WTC11 (cell line): ENCODE results near the gene DDX39A. TPM values are rescaled to one million over a fixed set of nuclear protein-coding genes. Genes with fewer than 3 reads are reported as not detected.

Experiments used
- ATAC-seq: fragments of 200-7000 bp; cut with Tn5 transposase; 2 replicates; pipeline ENCODE4 v1.10.0; 2021; ENCODE audit warnings: mild to moderate bottlenecking, moderate library complexity
- CTCF ChIA-PET: fragments of 300-600 bp; sonication (Branson Sonifier 250); formaldehyde crosslinking; loops from one replicate; lab custom pipeline; 2021; ENCODE audit warnings: antibody characterized with exemption; lab: Charles Lee
- POLR2A ChIA-PET: fragments of 350-600 bp; sonication (Branson Sonifier 250); formaldehyde crosslinking; loops from one replicate; lab custom pipeline; 2021; ENCODE audit warnings: antibody characterized with exemption; lab: Charles Lee
- DNase-seq: peaks from one replicate; pipeline ENCODE4 v3.0.0; 2021; ENCODE audit warnings: low spot score
- H3K27ac Mint-ChIP-seq: 2 replicates; pipeline ENCODE4 v1.8.0; 2021; ENCODE audit warnings: mixed read lengths
- H3K27me3 Mint-ChIP-seq: 2 replicates; pipeline ENCODE4 v1.8.0; 2021; ENCODE audit warnings: low read depth, mild to moderate bottlenecking, moderate library complexity, mixed read lengths
- H3K36me3 Mint-ChIP-seq: 2 replicates; pipeline ENCODE4 v1.8.0; 2021; ENCODE audit warnings: mixed read lengths
- H3K4me1 Mint-ChIP-seq: 2 replicates; pipeline ENCODE4 v1.8.0; 2022; ENCODE audit warnings: mixed read lengths
- H3K4me3 Mint-ChIP-seq: 2 replicates; pipeline ENCODE4 v1.8.0; 2021; ENCODE audit warnings: mild to moderate bottlenecking, moderate library complexity, mixed read lengths
- H3K9me3 Mint-ChIP-seq: 2 replicates; pipeline ENCODE4 v1.8.0; 2021; ENCODE audit warnings: mixed read lengths
- GRHL2 ChIP-seq: fragments of 250-450 bp; sonication (Bioruptor Pico); IDR thresholded peaks from 2 replicates; pipeline ENCODE4 v1.8.0; 2022; ENCODE audit warnings: mild to moderate bottlenecking, moderate library complexity; ENCODE audit not compliant: insufficient replicate concordance, severe bottlenecking
- GTF2I ChIP-seq: fragments of 250-450 bp; sonication (Bioruptor Pico); conservative IDR thresholded peaks from 2 replicates; pipeline ENCODE4 v1.4.0; 2021; ENCODE audit warnings: mild to moderate bottlenecking
- HMGXB4 ChIP-seq: sonication (generic); formaldehyde crosslinking; IDR thresholded peaks from 2 replicates; pipeline ENCODE4 v1.8.1; 2023; ENCODE audit warnings: mild to moderate bottlenecking, moderate library complexity, missing genetic modification reagents
- IRF1 ChIP-seq: sonication (generic); formaldehyde crosslinking; IDR thresholded peaks from 2 replicates; pipeline ENCODE4 v1.8.0; 2023; ENCODE audit warnings: missing genetic modification reagents
- MAX ChIP-seq: sonication (generic); formaldehyde crosslinking; IDR thresholded peaks from 2 replicates; pipeline ENCODE4 v1.8.0; 2022; ENCODE audit warnings: mild to moderate bottlenecking, missing genetic modification reagents
- PRDM15 ChIP-seq: sonication (generic); formaldehyde crosslinking; IDR thresholded peaks from 2 replicates; pipeline ENCODE4 v1.8.0; 2022; ENCODE audit warnings: missing genetic modification reagents
- SMAD3 ChIP-seq: sonication (generic); formaldehyde crosslinking; IDR thresholded peaks from 2 replicates; pipeline ENCODE4 v1.8.0; 2022; ENCODE audit warnings: missing genetic modification reagents, mild to moderate bottlenecking, borderline replicate concordance
- USF1 ChIP-seq: sonication (generic); formaldehyde crosslinking; IDR thresholded peaks from 2 replicates; pipeline ENCODE4 v1.8.0; 2022; ENCODE audit warnings: mild to moderate bottlenecking, missing genetic modification reagents
- ZNF219 ChIP-seq: sonication (generic); formaldehyde crosslinking; IDR thresholded peaks from 2 replicates; pipeline ENCODE4 v1.8.0; 2023; ENCODE audit warnings: missing genetic modification reagents, mild to moderate bottlenecking, borderline replicate concordance
- ZNF232 ChIP-seq: sonication (generic); formaldehyde crosslinking; IDR thresholded peaks from 2 replicates; pipeline ENCODE4 v1.8.0; 2022; ENCODE audit warnings: mild to moderate bottlenecking, missing genetic modification reagents
- total RNA-seq: library from RNA; stranded (reverse); gene quantifications from 3 replicates; pipeline ENCODE4 v1.2.3, GENCODE V29; 2021
- TF ChIP-seq, protein P1 (sequence below): sonication (generic); formaldehyde crosslinking; conservative IDR thresholded peaks from 2 replicates; pipeline ENCODE4 v1.8.1; 2023; ENCODE audit warnings: mild to moderate bottlenecking, low read depth, missing genetic modification reagents, moderate library complexity
- TF ChIP-seq, protein P2 (sequence below): sonication (generic); formaldehyde crosslinking; IDR thresholded peaks from 2 replicates; pipeline ENCODE4 v1.8.1; 2023; ENCODE audit warnings: mild to moderate bottlenecking, missing genetic modification reagents, moderate library complexity
- TF ChIP-seq, protein P3 (sequence below): sonication (generic); formaldehyde crosslinking; conservative IDR thresholded peaks from 2 replicates; pipeline ENCODE4 v1.8.1; 2022; ENCODE audit warnings: mild to moderate bottlenecking, missing genetic modification reagents

DDX39A gene
- total RNA-seq, 1 experiment from 2014 or later = 136 TPM

GRCh38 chr19:14433554-14434501 is 14.7 kb upstream of the DDX39A start:
- TF ChIP-seq MAX (CRISPR knock-in tag) (0 out of 2 replicates have a peak, but pooled peaks have one; percentile 55), PRDM15 (CRISPR knock-in tag) (no peak), USF1 (CRISPR knock-in tag) (peak; percentile 67), HMGXB4 (CRISPR knock-in tag) (peak; percentile 35; the same call in 1 of the 2 replicates)
- TF ChIP-seq, protein P1, sequence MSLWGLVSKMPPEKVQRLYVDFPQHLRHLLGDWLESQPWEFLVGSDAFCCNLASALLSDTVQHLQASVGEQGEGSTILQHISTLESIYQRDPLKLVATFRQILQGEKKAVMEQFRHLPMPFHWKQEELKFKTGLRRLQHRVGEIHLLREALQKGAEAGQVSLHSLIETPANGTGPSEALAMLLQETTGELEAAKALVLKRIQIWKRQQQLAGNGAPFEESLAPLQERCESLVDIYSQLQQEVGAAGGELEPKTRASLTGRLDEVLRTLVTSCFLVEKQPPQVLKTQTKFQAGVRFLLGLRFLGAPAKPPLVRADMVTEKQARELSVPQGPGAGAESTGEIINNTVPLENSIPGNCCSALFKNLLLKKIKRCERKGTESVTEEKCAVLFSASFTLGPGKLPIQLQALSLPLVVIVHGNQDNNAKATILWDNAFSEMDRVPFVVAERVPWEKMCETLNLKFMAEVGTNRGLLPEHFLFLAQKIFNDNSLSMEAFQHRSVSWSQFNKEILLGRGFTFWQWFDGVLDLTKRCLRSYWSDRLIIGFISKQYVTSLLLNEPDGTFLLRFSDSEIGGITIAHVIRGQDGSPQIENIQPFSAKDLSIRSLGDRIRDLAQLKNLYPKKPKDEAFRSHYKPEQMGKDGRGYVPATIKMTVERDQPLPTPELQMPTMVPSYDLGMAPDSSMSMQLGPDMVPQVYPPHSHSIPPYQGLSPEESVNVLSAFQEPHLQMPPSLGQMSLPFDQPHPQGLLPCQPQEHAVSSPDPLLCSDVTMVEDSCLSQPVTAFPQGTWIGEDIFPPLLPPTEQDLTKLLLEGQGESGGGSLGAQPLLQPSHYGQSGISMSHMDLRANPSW (CRISPR knock-in tag) = no peak
- TF ChIP-seq, protein P2, sequence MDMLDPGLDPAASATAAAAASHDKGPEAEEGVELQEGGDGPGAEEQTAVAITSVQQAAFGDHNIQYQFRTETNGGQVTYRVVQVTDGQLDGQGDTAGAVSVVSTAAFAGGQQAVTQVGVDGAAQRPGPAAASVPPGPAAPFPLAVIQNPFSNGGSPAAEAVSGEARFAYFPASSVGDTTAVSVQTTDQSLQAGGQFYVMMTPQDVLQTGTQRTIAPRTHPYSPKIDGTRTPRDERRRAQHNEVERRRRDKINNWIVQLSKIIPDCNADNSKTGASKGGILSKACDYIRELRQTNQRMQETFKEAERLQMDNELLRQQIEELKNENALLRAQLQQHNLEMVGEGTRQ (CRISPR knock-in tag) = peak; percentile 60; the same call in 1 of the 2 replicates
- H3K27me3 Mint-ChIP-seq = peaks cover 27% of the 10 kb centered on the region
- no peak overlapping the region for H3K27ac Mint-ChIP-seq
- H3K9me3 Mint-ChIP-seq = no peaks in the 10 kb centered on the region
- peak; percentile 17 for ATAC-seq
- H3K36me3 Mint-ChIP-seq = no peaks in the 10 kb centered on the region
- peak overlapping the region; percentile 65 for H3K4me3 Mint-ChIP-seq
- DNase-seq = peak; percentile 35
- POLR2A ChIA-PET = interaction anchor here (0.6 kb wide), 1 partner anchor 65 kb away, joined by 5 read pairs; no protein-coding TSS in a partner anchor
- peaks cover 7% of the 10 kb centered on the region for H3K4me1 Mint-ChIP-seq
- CTCF ChIA-PET = interaction anchor here (0.8 to 1.0 kb wide), 3 partner anchors 28 to 46 kb away, joined by 3 to 6 read pairs (median 5); no protein-coding TSS in a partner anchor

DNA sequence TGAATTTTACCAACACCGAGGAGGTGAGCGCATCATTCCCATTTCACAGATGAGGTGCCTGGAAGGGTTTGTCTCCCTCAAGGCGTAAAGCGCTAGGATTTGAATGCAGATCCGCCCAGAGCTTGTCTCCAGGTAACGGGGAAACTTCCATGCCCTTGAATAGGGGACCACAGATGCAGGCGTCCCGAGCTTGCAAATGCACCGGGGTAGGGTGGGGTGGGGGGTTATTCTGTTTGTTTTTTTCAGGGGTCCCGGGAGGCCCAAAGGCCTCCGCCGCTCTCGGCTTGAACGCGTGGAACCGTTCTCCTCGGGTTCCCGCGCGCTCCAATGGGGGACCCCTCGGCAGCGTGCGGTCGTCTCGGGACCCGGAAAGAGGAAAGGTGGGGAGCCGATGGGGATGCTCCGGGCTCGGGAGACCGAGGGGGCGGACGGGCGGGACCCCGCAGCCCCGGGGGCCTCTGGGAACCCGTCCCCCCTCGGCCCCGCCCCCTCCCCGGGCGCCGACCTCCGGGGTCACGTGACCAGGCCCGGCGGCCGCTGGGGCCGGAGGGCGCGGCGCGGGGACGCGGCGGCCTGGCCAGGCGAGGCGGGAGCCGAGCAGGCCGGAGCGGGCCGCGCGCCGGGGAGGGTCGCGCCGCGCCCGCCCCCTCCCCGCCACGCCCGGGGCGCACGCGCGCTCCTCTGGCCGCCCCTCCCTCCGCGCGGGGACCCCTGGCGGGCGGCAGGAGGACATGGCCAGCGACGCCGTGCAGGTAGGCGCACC is 13.8 kb upstream of the DDX39A start, which contains the start of gene PKN1:
Gene PKN1 (plus strand): TSS at position 516 of the 763 bp plus-strand sequence. CDS start 216 bp downstream, at position 732.
- ATAC-seq (peak; percentile 54), DNase-seq (peak; percentile 72)
- Mint-ChIP-seq H3K9me3 (no peaks in the 10 kb centered on the region), H3K36me3 (no peaks in the 10 kb centered on the region), H3K4me1 (peaks cover 7% of the 10 kb centered on the region), H3K27me3 (peaks cover 29% of the 10 kb centered on the region), H3K27ac (peak within 1 kb of the TSS; percentile 72), H3K4me3 (peak within 1 kb of the TSS; percentile 82)
- ChIA-PET POLR2A (interaction anchor here (1.3 kb wide), 1 partner anchor 40 kb away, joined by 3 read pairs; no protein-coding TSS in a partner anchor), CTCF (interaction anchor here (0.6 to 5.3 kb wide), 18 partner anchors 12 to 297 kb away, joined by 3 to 53 read pairs (median 6); partner anchors contain the start of genes ASF1B and PTGER1)
- TF ChIP-seq GTF2I (CRISPR knock-in tag) (peak; percentile 65; the same call in 1 of the 2 replicates), ZNF219 (no peak), GRHL2 (CRISPR knock-in tag) (no peak), ZNF232 (CRISPR knock-in tag) (no peak), IRF1 (CRISPR knock-in tag) (no peak), SMAD3 (CRISPR knock-in tag) (no peak)
- TF ChIP-seq, protein P3, sequence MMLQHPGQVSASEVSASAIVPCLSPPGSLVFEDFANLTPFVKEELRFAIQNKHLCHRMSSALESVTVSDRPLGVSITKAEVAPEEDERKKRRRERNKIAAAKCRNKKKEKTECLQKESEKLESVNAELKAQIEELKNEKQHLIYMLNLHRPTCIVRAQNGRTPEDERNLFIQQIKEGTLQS (CRISPR knock-in tag) = no peak
